ENCODE data around the gene PAQR6.

Gene PAQR6

DNA sequence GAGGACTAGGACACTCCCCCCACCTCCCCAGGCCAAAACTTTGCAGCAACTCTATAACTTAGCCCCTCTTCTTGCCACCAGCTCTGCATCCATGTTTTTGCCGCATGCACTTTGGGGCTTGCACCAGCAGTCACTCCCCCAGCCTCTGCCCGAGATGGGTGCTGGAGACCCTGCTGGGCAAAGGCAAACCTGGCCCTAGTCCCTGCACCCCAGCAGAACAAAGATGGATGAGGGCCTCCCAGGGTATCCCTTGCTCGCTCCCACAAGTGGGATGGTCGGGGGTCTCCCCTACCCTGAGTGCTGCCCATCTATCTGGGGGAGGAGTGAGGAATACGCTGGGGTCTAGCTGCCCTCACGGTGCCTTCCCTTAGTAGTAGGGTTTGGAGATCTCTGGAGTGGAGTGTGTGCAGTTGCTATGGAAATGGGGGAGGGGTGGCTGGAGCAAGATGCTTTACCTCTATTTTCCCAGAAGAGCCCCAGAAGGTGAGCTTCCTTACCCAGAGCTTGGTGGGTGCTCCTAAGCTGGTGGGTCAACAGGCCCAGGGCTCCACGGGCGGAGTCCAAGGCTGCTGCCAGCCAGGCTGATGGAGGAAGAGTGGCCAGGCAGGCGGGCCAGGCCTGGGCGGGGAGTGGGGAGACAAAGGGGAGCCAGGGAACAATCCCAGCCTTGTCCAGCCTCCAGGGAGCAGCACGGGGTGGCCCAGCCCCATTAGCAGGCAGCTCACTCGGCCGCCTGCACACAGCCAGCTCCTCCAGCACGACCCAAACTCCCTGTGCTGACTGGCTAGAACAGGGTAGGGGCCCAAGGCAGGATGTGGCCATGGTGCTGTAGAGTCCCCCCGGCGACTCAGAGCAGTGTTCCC is at the start of gene PAQR6:
Gene PAQR6 (minus strand): TSS at position 597 of the 863 bp plus-strand sequence. CDS start 1,325 bp downstream, outside the sequence.
- no peak for DNase-seq

GRCh38 chr1:156295391-156295947 is 47.6 kb upstream of the PAQR6 start, which contains the start of gene GLMP:
GLMP (minus strand) TSS chr1:156295679; CDS start chr1:156295645, 34 bp downstream.
- DNase-seq: peak; percentile 44 to 59

DNA sequence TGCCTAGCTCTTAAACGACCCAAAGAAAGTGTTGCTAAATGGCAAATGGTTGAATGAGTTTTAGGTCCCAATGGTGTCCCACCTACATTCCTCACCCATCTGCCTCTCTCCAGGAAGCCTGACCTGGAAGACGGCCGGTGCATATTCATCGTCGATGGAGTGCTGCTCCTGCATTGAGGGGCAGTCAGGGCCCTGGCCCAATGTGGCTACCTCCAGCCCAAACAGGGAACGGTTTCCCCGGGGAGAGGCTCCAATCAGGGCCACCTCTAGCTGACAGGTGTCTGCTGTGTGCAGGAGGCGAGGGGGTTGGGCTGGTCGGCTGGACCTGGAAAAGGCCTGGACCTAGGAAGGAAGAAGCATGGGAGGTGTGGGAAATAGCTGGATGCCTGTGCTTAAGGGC is 46.0 kb upstream of the PAQR6 start:
- no peak for DNase-seq

DNA sequence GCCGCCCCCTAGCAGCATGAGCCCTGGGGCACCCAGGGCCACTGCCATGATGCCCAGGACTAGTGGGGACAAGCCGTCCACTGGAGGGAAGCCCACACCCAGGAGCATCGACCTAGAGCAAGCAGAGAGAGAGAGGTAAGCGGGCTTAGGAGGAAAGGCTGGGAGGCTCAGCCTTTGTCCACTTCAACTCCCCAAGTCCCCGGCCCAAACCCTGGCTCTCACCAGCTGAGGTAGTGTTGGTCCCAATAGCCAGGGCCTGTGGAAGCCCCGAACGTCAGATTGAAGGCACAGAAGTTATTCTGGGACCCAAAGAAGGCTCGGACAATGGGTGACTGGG is 45.2 kb upstream of the PAQR6 start:
- DNase-seq: no peak

- DNase-seq: peak; percentile 26 to 70
Observed at GRCh38 chr1:156291226-156292061, 43.6 kb upstream of the PAQR6 start.

DNA sequence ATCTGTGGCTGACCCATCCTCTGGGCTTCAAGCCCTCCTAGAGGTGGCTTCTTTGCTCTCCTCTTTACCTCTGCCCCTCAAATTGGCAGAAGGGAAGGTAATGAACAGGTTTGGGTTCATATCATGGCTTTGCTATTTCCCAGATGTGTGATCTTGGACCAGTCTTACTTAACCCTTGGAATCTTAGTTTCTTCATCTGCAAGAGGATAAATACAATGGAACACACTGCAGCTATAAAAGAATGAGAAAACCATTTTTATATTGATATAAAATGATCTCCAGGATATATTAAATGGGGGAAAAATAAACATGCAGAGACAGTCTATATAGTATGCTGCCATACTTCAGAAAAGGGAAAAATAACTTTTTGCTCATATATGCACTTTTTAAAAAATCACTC is 42.0 kb upstream of the PAQR6 start:
- no peak for DNase-seq

- DNase-seq: no peak
Observed at GRCh38 chr1:156286061-156286460, 38.2 kb upstream of the PAQR6 start.

- no peak for DNase-seq
Observed at GRCh38 chr1:156285437-156285836, 37.6 kb upstream of the PAQR6 start.

DNA sequence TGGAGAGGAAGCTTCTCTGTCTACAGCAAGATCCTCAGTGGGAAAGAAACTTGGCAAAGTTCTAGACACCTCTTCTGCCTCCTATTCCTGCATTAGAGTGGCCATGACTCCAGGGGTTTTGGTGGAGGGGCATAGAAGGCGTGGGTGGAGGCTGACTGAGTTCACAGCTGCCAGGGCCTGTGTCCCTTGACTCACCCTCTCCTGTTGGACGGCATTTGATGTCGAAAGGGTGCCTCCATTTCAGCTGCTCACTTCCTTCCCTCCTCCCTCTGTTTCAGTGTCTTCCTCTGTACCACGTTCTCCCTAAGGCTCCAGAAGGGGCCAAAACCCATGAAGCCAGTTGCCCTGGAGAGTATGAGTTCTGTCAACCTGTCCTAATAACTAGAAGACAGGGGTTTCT is 36.9 kb upstream of the PAQR6 start:
- no peak for DNase-seq

DNA sequence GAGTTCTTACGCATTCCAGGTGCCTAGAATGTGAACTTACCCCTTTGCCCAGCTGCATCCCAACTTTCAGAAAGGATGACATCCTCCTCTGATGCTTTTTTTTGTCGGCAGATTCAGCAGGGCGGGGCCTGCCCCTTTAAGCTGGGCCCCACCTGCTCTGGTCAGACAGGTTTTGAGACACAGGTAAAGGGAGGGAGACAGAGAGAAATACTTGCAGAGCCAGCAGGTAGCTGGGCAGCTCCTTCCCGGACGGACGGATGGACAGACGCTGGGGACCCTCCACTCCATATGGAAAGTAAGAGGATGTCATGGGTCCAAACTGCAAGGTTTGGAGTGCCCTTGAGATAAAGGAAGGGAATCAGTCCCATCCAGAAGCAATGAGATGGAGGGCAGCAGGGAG is 36.3 kb upstream of the PAQR6 start, which contains the start of gene TMEM79:
Gene TMEM79 (plus strand): TSS at position 214 of the 400 bp plus-strand sequence. CDS start 902 bp downstream, outside the sequence.
- no peak for DNase-seq

GRCh38 chr1:156283521-156283920 is 35.7 kb upstream of the PAQR6 start:
- no peak for DNase-seq

DNA sequence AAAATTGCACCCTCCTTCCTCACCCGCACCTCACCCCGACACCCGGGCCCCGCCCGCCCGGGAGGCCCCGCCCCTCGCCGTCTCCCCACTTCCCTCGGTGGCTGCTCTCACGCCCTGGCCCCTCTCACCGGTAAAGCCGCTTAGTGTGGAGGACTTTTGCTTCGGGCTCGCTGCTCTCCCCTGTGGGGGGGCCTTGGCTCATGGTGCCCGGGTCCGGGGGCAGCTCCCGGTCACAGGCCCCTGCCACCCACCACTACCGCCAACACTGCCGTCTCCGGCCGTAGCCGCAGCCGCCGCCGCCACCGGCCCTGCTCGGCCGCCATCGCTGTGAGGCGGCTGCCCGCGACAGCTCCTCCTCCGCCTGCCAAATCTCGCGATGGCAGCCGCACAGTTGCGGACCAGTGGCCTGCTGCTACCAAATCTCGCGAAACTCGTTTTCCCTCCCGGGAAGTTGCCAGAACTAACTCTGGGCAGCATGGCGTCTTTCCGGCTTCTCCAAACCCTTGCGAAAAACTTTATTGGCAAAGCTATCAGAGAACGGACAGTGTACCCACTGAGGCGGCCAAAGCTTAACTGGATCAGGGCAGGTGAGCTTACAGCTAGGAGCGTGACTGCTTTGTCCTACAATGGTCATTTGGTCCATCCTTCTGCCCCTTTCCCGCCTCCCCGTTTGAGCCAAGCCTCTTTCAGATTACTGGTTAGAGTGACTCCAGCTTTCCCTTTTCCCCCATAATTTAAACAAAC is 34.8 kb upstream of the PAQR6 start, which contains the start of gene SMG5:
Gene SMG5 (minus strand): TSS at position 347 of the 744 bp plus-strand sequence. CDS start 145 bp downstream, at position 202.
- peak; percentile 98 for DNase-seq

- no peak for DNase-seq
Observed at GRCh38 chr1:156281693-156282478, 34.0 kb upstream of the PAQR6 start.

DNA sequence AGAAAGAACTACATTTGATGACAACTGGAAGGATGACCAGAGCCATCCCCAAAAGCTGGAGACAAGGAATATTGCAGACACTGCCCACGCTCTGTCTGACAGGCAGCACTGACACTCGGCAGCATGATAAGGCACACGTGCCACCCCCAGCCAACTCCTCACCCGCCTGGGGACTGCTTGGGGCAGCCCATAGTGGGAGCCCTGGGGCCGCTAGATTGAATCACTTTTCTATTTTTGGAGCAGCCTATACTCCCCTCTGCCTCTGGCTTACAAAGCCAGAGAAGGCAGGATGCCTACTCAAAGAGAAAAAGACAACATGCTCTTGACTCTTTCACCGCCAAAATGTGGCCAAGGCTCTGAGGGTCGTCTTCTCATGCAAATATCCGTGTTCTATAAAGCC is 33.4 kb upstream of the PAQR6 start:
- peak; percentile 11 to 19 for DNase-seq

DNA sequence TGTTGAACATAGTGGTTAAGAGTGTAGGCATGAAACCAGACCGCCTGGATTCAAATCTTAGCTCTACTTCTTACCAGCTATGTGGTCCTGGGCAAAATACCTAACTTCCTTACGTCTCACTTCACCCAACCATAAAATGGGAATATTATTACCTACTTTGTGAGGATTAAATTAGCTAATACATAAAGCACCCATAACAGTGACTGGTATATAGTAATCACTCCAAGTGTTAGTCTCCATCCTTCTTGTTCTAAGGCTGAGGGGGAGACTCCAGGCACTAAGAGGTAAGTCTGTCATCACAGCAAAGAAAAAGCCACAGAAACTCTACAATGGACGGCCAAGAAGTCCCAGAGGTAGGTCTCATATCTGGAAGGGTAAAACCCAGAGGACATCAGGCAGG is 32.0 kb upstream of the PAQR6 start:
- DNase-seq: no peak

DNA sequence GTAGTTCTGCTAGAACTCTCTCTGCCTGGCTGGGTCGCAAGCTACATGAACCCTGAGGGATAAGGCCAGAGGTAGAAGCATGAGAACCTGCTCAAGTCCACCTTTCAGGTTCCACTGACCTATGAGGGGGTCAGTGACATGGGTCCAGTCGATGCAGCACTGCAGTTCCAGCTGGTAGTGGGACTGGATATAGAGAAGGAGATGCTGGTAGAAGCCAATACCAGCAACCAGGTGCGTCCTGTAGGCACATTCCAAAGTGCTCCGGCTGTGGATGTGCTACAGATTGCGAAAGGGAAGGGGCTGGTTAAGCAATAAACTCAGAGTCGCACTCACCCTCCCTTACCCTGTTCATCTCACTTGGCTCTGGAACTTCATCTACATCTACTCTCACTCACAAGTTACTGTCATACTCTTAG is 29.1 kb upstream of the PAQR6 start:
- DNase-seq: no peak

GRCh38 chr1:156276532-156276931 is 28.7 kb upstream of the PAQR6 start:
- no peak for DNase-seq

DNA sequence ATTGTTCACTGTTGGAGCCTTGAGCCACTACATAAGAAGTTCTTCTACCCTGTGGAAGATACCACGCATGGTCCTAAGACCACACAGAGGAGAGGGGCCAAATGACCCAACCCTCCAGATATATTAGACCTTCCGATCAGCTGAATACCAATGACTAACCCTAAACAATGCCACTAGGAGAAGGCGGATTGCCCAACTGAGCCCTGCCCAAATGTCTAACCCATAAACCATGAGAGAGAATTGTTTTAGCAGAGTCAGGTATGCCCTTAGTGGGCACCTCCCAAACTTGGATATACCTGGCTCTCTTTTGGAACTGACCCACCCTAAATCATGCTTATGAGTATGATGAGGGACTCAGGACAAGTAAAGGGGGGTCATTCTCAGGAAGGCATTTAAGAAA is 22.5 kb upstream of the PAQR6 start:
- DNase-seq: no peak

- no peak for DNase-seq
Observed at GRCh38 chr1:156268336-156268735, 20.5 kb upstream of the PAQR6 start.

DNA sequence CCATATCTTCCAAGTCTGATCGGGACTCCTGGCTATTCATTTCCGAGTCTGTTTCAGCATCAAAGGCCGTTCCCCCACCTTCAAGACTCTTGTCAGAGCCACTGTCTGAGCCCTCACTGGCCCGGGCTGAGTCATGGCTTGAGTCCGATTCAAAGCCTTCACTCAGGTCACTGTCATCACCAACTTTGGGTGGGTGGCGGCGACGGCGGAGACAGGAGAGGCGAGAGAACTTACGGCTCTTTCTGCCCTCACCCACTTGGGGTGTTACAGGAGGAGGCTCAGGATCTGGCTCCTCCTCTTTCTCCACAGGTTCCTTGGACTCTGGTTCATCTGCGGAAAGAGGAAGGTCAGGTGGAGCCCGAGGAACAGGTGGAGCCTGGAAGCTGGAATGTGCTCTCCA is 18.2 kb upstream of the PAQR6 start:
- DNase-seq: no peak

DNA sequence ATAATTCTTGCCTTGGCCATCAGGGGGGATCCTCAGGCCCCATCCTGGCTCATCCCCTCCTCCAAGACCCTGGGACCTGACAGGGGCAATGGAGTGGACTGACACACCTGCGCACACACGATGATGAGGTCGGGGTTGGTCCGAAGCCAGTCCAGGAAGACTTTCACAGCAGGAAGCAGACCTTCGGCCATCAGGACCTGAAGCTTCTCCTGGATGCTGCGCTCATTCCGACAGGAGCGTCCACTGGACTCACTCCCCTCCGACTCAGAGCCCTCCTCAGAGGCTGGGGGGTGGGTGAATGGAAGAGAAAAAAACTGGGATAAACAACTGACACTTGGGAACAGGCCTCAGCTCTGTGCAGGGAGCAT is 15.4 kb upstream of the PAQR6 start:
- DNase-seq: no peak

Measured in CD4-positive, alpha-beta T cell treated with Interleukin-1 beta for 1 hour (primary cell).